GM19438 (cell line): Measurements from ENCODE around the gene SSBP4.

ENCODE experiments used
- ATAC-seq: cut with Tn5 transposase; IDR thresholded peaks from one replicate; pipeline ENCODE4 v1.9.1; 2021; ENCODE audit warnings: low read depth; ENCODE audit not compliant: unreplicated experiment

The SSBP4 gene

GRCh38 chr19:18419699-18420460 is 682 bp downstream of the SSBP4 start:
- no peak for ATAC-seq

- ATAC-seq = no peak
Observed at GRCh38 chr19:18420930-18421329, 1.7 kb downstream of the SSBP4 start.

GRCh38 chr19:18421371-18421959 is 2.3 kb downstream of the SSBP4 start:
- no peak for ATAC-seq

- ATAC-seq = no peak
Observed at GRCh38 chr19:18422530-18423191, 3.5 kb downstream of the SSBP4 start.

- ATAC-seq = no peak
Observed at GRCh38 chr19:18423258-18424020, 4.2 kb downstream of the SSBP4 start.

GRCh38 chr19:18424122-18424889 is 5.1 kb downstream of the SSBP4 start:
- no peak for ATAC-seq

- ATAC-seq = no peak
Observed at GRCh38 chr19:18424890-18425514, 5.8 kb downstream of the SSBP4 start.

- no peak for ATAC-seq
Observed at GRCh38 chr19:18425515-18426415, 6.6 kb downstream of the SSBP4 start.

- ATAC-seq = no peak
Observed at GRCh38 chr19:18426416-18426767, 7.2 kb downstream of the SSBP4 start.

GRCh38 chr19:18427080-18427742 is 8.0 kb downstream of the SSBP4 start:
- no peak for ATAC-seq

- ATAC-seq = no peak
Observed at GRCh38 chr19:18427743-18428113, 8.5 kb downstream of the SSBP4 start.

GRCh38 chr19:18428173-18428786 is 9.1 kb downstream of the SSBP4 start:
- no peak for ATAC-seq

- ATAC-seq = peak; percentile 54
Observed at GRCh38 chr19:18428787-18429674, 9.8 kb downstream of the SSBP4 start.

GRCh38 chr19:18429717-18430416 is 10.7 kb downstream of the SSBP4 start:
- no peak for ATAC-seq

GRCh38 chr19:18430417-18431144 is 11.4 kb downstream of the SSBP4 start:
- ATAC-seq = no peak
